Left cardiac atrium (tissue), 4 donors: ENCODE results near the gene GALNT13. TPM values are rescaled to one million over a fixed set of nuclear protein-coding genes. Genes with fewer than 3 reads are reported as not detected.

Experiments
- ATAC-seq, 2 donors: fragments of 200-7000 bp; cut with Tn5 transposase; one replicate each; pipeline ENCODE4 v1.9.1; 2020; ENCODE audit warnings: mild to moderate bottlenecking in 2 of 2, moderate library complexity in 2 of 2
- DNase-seq: peaks from one replicate; pipeline ENCODE4 v3.0.0-alpha.2; 2020
- intact Hi-C, 2 donors: fragments of 100-400 bp; cut with DNase I; formaldehyde crosslinking; loops; one replicate each; pipeline versions ENCODE4 v1.14.1 to v1.15.1; 2022 to 2023
- total RNA-seq, 2 donors: library from RNA; stranded (reverse); fragmentation: NEBNext Ultra II Directional; extraction: Animal tissue kit (Norgen Biotek cat#: 25700); gene quantifications; one replicate each; pipeline ENCODE4 v1.2.1, GENCODE V29; 2021
- donor health status: DM: no; HTN: yes; CAD: no.
- donor health status: DM: no; HTN: yes; CAD: no; lungs with severe emphysema.
- donor health status: DM: yes; HTN: yes; CAD: no.
- donor health status: Dilated cardiomyopathy.

The GALNT13 gene
- total RNA-seq, 2 donors from 2014 or later: 1.9 to 3.2 TPM

GRCh38 chr2:154194909-154195643 lies 323.4 kb downstream of the GALNT13 start:
- DNase-seq (no peak), ATAC-seq (no peak)
- intact Hi-C loops: no loop called here

GRCh38 chr2:154195644-154196195 lies 324.0 kb downstream of the GALNT13 start:
- DNase-seq (no peak), ATAC-seq (no peak)
- intact Hi-C loops: no loop called here

DNA sequence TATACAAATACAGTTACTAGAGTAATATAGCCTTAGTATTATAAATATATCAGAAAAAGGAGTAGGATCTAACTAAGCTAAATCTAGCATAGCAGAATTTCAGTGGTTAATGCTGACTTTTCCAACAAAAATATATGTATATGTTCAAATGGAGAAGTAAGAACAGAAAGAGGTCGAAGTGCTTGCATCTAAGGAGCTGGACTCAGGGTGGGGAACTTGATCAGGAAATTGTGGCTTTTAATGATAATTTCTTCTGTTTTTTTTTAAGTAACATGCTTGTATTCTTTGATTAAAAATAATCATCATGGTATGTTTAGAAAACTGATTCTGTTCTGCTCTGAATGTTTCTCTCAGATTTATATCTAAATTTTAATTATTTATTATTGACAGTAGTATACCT lies 327.1 kb downstream of the GALNT13 start:
- DNase-seq (no peak), ATAC-seq (no peak)
- intact Hi-C loops: no loop called here

- intact Hi-C loops: no loop called here
- ATAC-seq (no peak), DNase-seq (no peak)
Observed at GRCh38 chr2:154203206-154203605, 331.5 kb downstream of the GALNT13 start.

- no peak for ATAC-seq
- no peak for DNase-seq
- intact Hi-C loops: no loop called here
Observed at GRCh38 chr2:154203902-154204301, 332.2 kb downstream of the GALNT13 start.

DNA sequence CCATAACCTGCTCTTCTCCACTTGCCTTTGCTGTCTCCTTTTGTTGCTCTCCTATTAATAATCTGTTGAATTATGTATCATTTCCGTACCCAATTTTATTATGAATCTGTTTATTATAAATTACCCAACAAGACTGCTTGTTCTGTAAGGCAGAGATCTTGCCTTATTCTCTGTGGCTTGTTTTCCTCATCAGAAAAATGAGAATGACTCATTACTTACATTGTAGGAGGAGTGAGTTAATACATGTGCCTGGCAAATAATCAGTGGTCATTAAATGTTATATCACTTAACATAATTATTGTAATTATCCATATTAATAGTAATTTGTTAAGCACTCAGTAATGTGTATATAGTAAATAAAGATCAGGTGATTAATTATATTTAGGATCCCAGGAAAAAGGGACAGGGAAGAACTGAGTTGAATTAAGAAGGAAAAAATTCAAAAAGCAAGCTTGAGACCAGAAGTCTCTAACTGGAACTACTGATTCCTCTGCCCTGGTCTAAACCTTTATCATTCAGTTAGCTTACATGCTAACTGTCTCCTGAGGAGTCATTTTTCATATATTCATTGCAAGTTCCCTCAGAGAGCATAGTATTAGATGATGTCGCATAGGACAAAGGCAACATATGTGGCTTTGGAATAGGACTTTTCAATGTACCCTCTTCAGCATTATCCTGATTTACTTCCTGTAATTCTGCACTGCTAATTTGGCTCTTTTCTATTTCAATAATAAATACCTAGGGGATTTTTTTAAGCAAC lies 335.7 kb downstream of the GALNT13 start:
- DNase-seq (no peak), ATAC-seq (no peak)
- intact Hi-C loops: no loop called here

- intact Hi-C loops: no loop called here
- ATAC-seq: no peak
- no peak for DNase-seq
Observed at GRCh38 chr2:154223726-154224125, 352.0 kb downstream of the GALNT13 start.

- intact Hi-C loops: no loop called here
- ATAC-seq (no peak), DNase-seq (no peak)
Observed at GRCh38 chr2:154226931-154227330, 355.2 kb downstream of the GALNT13 start.

- DNase-seq (no peak), ATAC-seq (no peak)
- intact Hi-C loops: no loop called here
Observed at GRCh38 chr2:154228566-154229280, 357.0 kb downstream of the GALNT13 start.

GRCh38 chr2:154229966-154230365 lies 358.2 kb downstream of the GALNT13 start:
- intact Hi-C loops: no loop called here
- no peak for DNase-seq
- no peak for ATAC-seq

GRCh38 chr2:154231021-154231420 lies 359.3 kb downstream of the GALNT13 start:
- DNase-seq (no peak), ATAC-seq (no peak)
- intact Hi-C loops: no loop called here

DNA sequence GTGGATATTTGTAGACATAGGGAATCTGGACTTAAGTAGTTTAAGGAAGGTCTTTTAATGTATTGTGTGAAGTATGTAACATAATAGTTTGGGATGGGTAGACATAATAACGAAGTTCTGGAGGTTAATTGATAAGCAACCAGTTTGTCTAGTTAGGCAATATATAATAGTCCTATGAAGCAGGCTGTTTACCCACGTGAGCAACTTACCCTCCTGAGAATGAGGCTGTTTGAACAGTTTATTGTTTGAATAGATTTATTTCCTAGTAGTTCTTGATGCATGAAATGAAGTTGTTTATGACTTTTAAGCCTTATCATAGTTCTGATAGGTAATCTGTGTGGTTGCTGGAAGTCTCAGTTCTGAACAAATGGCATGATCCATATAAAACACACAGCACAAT lies 361.5 kb downstream of the GALNT13 start:
- intact Hi-C loops: no loop called here
- DNase-seq: no peak
- ATAC-seq: no peak

- intact Hi-C loops: no loop called here
- no peak for ATAC-seq
- DNase-seq: no peak
Observed at GRCh38 chr2:154238252-154238651, 366.5 kb downstream of the GALNT13 start.

DNA sequence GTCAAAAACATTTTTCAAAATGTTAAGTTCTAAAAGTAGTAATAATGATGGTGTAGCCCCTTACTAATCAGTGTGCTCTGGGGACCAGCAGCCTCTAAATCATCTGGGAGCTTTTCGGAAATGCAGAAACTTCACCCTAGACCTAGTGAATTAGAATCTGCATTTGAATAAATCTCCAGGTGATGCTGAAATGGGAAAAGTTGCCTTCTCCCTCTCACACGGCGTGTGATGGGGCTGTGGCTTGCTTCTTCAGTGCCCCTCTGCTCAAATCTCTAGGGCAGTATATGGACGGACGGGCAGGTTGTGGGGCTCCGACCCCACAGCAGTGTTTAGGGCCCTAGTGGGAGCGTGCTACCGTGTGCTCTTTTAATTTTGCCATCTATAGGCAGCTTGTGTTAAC lies 368.6 kb downstream of the GALNT13 start:
- intact Hi-C loops: no loop called here
- ATAC-seq (no peak), DNase-seq (no peak)

DNA sequence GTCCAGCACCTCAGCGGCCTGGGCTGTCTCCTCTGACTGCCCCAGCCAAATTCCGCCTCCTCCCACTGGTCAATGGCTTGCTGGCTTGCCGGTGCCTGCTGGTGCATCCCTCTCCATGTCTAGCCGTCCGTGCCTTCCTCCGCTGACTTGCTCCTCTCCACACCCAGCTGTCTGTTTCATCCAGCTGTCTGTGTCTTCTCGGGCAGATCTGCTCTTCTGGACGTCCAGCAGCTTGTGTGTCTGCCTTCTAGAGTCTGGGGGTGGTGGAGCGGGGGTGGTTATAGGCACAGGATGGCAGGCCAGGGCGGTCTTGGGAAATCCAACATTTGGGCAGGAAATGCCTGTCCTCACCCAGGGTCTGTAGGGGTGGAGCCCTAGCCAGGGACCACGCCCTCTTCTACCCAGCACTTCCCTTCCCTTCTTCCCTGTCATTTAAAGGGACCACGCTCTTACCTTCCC lies 369.2 kb downstream of the GALNT13 start:
- ATAC-seq (no peak), DNase-seq (peak; percentile 16)
- intact Hi-C loops: no loop called here

- ATAC-seq: no peak
Observed at GRCh38 chr2:154242687-154243086, 371.0 kb downstream of the GALNT13 start.

GRCh38 chr2:154243685-154244084 lies 372.0 kb downstream of the GALNT13 start:
- intact Hi-C loops: no loop called here
- ATAC-seq (no peak), DNase-seq (no peak)

More at GRCh38 chr2:154242687-154243086, 371.0 kb downstream of the GALNT13 start:
- no peak for DNase-seq
- intact Hi-C loops: no loop called here

DNA sequence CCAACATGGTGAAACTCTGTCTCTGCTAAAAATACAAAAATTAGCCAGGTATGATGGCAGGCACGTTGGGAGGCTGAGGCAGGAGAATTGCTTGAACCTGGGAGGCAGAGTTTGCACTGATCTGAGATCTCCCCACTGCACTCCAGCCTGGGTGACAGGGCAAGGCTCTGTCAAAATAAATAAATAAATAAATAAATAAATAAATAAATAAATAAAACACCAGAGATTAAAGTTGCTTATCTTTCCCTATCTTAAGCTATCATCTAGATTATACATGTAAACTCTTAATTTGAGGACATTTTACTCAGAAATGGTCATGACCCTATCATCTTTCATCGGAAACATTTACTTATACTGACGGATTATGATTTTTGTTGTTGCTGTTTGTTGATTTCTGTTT lies 373.2 kb downstream of the GALNT13 start:
- intact Hi-C loops: no loop called here
- DNase-seq: no peak
- ATAC-seq: no peak

DNA sequence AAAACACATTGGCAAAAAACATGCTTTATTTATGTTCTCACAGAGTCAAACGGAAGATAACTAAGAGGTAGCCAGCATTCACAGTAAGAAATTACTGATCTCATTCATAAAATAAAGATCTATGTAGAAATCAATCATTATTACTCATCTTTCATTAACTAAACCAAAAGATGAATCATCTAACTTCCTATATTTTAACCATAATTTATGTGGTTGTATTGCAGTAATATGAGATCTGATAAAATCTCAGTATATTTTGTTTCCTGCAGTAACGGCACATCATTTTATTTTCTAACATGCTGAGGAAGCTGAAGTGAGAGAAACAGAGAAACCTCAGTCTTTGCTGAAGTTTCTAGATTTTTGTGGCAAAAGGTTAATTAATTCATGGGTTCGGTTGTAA lies 375.8 kb downstream of the GALNT13 start:
- no peak for DNase-seq
- ATAC-seq: no peak
- intact Hi-C loops: no loop called here

DNA sequence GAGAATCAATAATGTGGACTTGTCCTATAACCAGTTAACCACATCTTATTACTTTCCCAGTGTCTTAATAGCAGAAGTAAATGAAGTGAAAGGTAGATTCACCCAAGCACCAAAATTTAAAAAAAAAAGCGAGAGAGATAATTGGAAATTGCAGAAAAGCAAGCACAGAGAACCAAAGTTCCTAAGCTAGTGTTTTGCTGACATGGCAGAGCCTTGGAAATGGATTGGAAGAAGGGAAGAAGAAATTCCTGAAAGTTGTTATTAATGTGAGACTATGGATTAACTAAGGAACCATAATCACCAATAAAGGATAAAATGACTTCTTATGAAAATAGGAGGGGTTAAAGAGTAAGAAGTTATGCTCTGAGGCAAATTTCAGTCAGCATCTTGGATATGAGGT lies 384.4 kb downstream of the GALNT13 start:
- intact Hi-C loops: no loop called here
- ATAC-seq (no peak), DNase-seq (no peak)
